Mesenchymal stem cell (in vitro differentiated cells and primary cell): ENCODE results near the gene CYSTM1.

Experiments used
- DNase-seq: peaks from one replicate; pipeline ENCODE4 v3.0.0-alpha.2; 2013
- H2AFZ ChIP-seq: one replicate; pipeline ENCODE4 v1.6.1; 2013; ENCODE audit warnings: low read depth, mild to moderate bottlenecking, control low read depth, inconsistent platforms, low read length, moderate library complexity
- H2AK5ac ChIP-seq: 2 replicates; pipeline ENCODE4 v1.6.1; 2013; ENCODE audit warnings: low read length, moderate library complexity, mild to moderate bottlenecking, inconsistent platforms; ENCODE audit not compliant: severe bottlenecking
- H2BK120ac ChIP-seq: one replicate; pipeline ENCODE4 v1.6.1; 2013; ENCODE audit warnings: low read depth, mild to moderate bottlenecking, inconsistent platforms, low read length, moderate library complexity
- H2BK12ac ChIP-seq, 2 experiments: one replicate each; pipeline ENCODE4 v1.6.1; 2013; ENCODE audit warnings: inconsistent platforms in 2 of 2, low read length in 2 of 2, mild to moderate bottlenecking in 2 of 2, moderate library complexity in 2 of 2, control low read depth in 1 of 2
- H2BK15ac ChIP-seq: one replicate; pipeline ENCODE4 v1.6.1; 2013; ENCODE audit warnings: mild to moderate bottlenecking, low read depth, inconsistent platforms; ENCODE audit not compliant: poor library complexity, severe bottlenecking
- H2BK5ac ChIP-seq: 2 replicates; pipeline ENCODE4 v1.6.1; 2013; ENCODE audit warnings: low read depth, mild to moderate bottlenecking, low read length, control low read depth, inconsistent platforms; ENCODE audit not compliant: poor library complexity, severe bottlenecking
- H3K14ac ChIP-seq, 2 experiments: one replicate each; pipeline ENCODE4 v1.6.1; 2013; ENCODE audit warnings: inconsistent platforms in 2 of 2, low read length in 2 of 2, control low read depth in 1 of 2, mild to moderate bottlenecking in 1 of 2, moderate library complexity in 1 of 2
- H3K18ac ChIP-seq, 2 experiments: one replicate each; pipeline ENCODE4 v1.6.1; 2013; ENCODE audit warnings: inconsistent platforms in 2 of 2, low read length in 2 of 2, control low read depth in 1 of 2, low read depth in 1 of 2, mild to moderate bottlenecking in 1 of 2
- H3K23ac ChIP-seq, 2 experiments: one replicate each; pipeline ENCODE4 v1.6.1; 2013; ENCODE audit warnings: inconsistent platforms in 2 of 2, low read length in 2 of 2, mild to moderate bottlenecking in 2 of 2, moderate library complexity in 2 of 2, control low read depth in 1 of 2
- H3K27ac ChIP-seq: 2 replicates; pipeline ENCODE4 v1.5.1; 2013; ENCODE audit warnings: mild to moderate bottlenecking, moderate library complexity, low read length, control low read depth, inconsistent platforms; ENCODE audit not compliant: poor library complexity, severe bottlenecking
- H3K27me3 ChIP-seq, 2 experiments: 2 replicates each; pipeline versions ENCODE4 v1.6.1 to v1.7.0; 2013; ENCODE audit warnings: low read length in 2 of 2, mild to moderate bottlenecking in 2 of 2, moderate library complexity in 2 of 2, control low read depth in 1 of 2, inconsistent platforms in 1 of 2; ENCODE audit not compliant: control insufficient read depth in 1 of 2, insufficient read depth in 1 of 2
- H3K36me3 ChIP-seq, 2 experiments: 2 replicates each; pipeline versions ENCODE4 v1.6.1 to v1.7.0; 2013; ENCODE audit warnings: low read length in 2 of 2, control low read depth in 1 of 2, inconsistent platforms in 1 of 2, low read depth in 1 of 2, mild to moderate bottlenecking in 1 of 2; ENCODE audit not compliant: insufficient read depth in 2 of 2, control insufficient read depth in 1 of 2
- H3K4ac ChIP-seq, 2 experiments: one replicate each; pipeline ENCODE4 v1.6.1; 2013; ENCODE audit warnings: inconsistent platforms in 2 of 2, low read length in 2 of 2, mild to moderate bottlenecking in 2 of 2, moderate library complexity in 2 of 2, control low read depth in 1 of 2, low read depth in 1 of 2
- H3K4me1 ChIP-seq: 2 replicates; pipeline ENCODE4 v1.6.1; 2013; ENCODE audit warnings: low read depth, low read length, control low read depth; ENCODE audit not compliant: control insufficient read depth, insufficient read depth
- H3K4me2 ChIP-seq: 2 replicates; pipeline ENCODE4 v1.6.1; 2013; ENCODE audit warnings: low read length, mild to moderate bottlenecking, inconsistent platforms; ENCODE audit not compliant: poor library complexity, severe bottlenecking
- H3K4me3 ChIP-seq, 2 experiments: 2 replicates each; pipeline versions ENCODE4 v1.5.1 to v1.7.0; 2013; ENCODE audit warnings: low read length in 2 of 2, mild to moderate bottlenecking in 2 of 2, control low read depth in 1 of 2, low read depth in 1 of 2; ENCODE audit not compliant: insufficient read depth in 1 of 2
- H3K79me1 ChIP-seq: replicated peaks from 2 replicates; pipeline ENCODE4 v1.6.1; 2013; ENCODE audit warnings: mild to moderate bottlenecking, control low read depth, low read length, inconsistent platforms; ENCODE audit not compliant: poor library complexity, severe bottlenecking
- H3K9ac ChIP-seq: 2 replicates; pipeline ENCODE4 v1.7.0; 2013; ENCODE audit warnings: mild to moderate bottlenecking, low read length, moderate library complexity
- H3K9me3 ChIP-seq: 2 replicates; pipeline ENCODE4 v1.7.0; 2013; ENCODE audit warnings: mild to moderate bottlenecking, low read length; ENCODE audit not compliant: control insufficient read depth
- H4K8ac ChIP-seq: one replicate; pipeline ENCODE4 v1.6.1; 2013; ENCODE audit warnings: inconsistent platforms, mild to moderate bottlenecking, low read length, moderate library complexity
- H4K91ac ChIP-seq: one replicate; pipeline ENCODE4 v1.6.1; 2013; ENCODE audit warnings: mild to moderate bottlenecking, low read length, inconsistent platforms
- WGBS: methylation state at CpG from one replicate; pipeline ENCODE4 v1.1.7; 2013; ENCODE audit warnings: mixed read lengths; 5-methylcytosine and 5-hydroxymethylcytosine counted together

CYSTM1 gene

DNA sequence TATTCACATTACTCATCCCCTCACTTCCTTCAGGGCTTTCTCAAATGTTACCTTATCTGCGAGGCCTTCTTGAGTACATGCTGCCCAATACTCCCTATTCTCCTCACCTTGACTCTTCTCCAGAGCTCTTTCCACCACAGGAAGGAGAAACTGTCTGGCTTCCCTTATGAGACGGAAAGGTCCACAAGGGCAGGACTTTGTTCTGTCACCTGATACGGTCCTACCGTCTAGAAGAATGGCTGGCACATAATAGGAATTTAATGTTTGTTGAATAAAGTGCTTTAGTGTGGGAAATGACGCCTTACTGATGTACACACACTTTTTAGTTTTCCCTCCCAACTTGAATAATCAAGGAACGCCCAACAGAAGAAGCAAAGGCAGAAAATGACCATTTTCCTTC is 75.4 kb downstream of the CYSTM1 start:
- Histone ChIP-seq H3K36me3 (peaks cover 17 to 42% of the 10 kb centered on the region in 2 experiments), H3K79me1 (peaks cover 26% of the 10 kb centered on the region), H4K8ac (no peak overlapping the region), H3K4ac (no peak overlapping the region), H2BK5ac (no peak overlapping the region), H3K14ac (no peak overlapping the region), H3K4me2 (no peak overlapping the region), H3K9me3 (no peaks in the 10 kb centered on the region), H3K18ac (no peak overlapping the region), H2BK120ac (no peak overlapping the region), H3K23ac (no peak overlapping the region), H3K4me3 (no peak overlapping the region), H2AFZ (no peak overlapping the region), H3K9ac (no peak overlapping the region), H3K4me1 (peaks cover 21% of the 10 kb centered on the region), H3K27me3 (no peaks in the 10 kb centered on the region), H2BK15ac (no peak overlapping the region), H2AK5ac (no peak overlapping the region), H3K27ac (no peak overlapping the region), H2BK12ac (no peak overlapping the region), H4K91ac (no peak overlapping the region)
- WGBS = 94% methylated on average over 4 of the region's 6 CpGs
- no peak for DNase-seq

DNA sequence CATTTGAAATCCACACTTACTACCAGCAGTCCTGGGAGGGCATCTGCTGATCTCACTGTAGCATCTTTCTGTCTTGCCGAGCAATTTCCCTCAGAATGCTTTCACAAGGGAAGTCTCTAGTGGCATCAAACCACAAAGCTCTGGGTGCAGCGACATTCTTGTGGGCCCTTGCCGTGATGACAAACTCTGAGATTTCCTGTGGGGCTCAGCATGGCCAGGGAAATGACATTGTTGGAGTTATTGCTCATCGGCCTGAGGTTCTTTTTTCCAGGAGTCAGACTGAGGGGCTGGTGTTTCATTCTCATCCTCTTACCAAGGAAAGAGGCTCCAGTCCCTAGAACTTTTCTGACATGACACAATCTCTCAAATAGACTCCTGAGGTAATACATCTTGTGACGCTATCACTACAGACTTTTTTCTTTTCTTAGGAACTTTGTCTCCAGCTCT is 76.6 kb downstream of the CYSTM1 start:
- Histone ChIP-seq H4K8ac (no peak overlapping the region), H2AFZ (no peak overlapping the region), H3K4me1 (peaks cover 15% of the 10 kb centered on the region), H2BK12ac (peak overlapping the region in 1 of 2 experiments; percentile 31), H3K27ac (peak overlapping the region; percentile 62), H3K9ac (peak overlapping the region; percentile 80), H3K79me1 (peaks cover 32% of the 10 kb centered on the region), H2BK5ac (no peak overlapping the region), H2BK120ac (no peak overlapping the region), H3K27me3 (no peaks in the 10 kb centered on the region), H3K36me3 (peaks cover 11 to 34% of the 10 kb centered on the region in 2 experiments), H3K14ac (no peak overlapping the region), H3K23ac (no peak overlapping the region), H3K4me3 (no peak overlapping the region), H2AK5ac (no peak overlapping the region), H3K18ac (peak overlapping the region in 1 of 2 experiments; percentile 48), H3K4me2 (peak overlapping the region; percentile 31), H3K9me3 (no peaks in the 10 kb centered on the region), H4K91ac (no peak overlapping the region), H3K4ac (no peak overlapping the region), H2BK15ac (no peak overlapping the region)
- WGBS = 1% methylated on average over 5 of the region's 5 CpGs
- DNase-seq = peak; percentile 98

DNA sequence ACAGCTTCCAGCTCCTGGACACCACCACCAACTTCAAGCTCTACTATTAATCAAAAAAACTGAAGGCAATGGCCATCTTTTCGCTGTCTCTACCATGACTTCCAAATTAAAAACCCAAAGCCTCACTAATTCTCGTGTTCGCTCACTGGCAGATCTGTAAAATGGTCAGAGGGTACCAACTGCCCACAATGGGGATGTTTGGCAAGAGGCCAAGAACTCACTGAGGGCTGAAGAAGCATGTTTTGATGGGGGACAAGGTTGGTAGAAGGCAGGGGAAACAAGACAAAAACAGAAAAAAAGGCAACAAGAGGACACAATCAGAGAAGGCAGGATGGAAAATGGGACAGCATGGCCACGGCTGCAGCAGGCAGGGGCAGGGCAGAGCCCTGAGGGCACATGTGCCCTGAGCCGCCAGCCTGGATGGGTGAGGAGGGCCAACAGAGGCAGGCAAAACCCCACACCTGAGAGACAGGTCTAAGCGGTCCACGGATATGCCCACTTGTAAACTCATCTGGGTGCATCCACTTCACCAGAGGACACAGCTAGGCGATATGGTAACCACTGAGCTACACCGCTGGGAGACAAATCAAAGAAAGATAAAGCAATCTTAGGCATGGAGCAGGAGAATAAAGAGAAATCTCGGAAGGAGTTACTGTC is 77.6 kb downstream of the CYSTM1 start:
- H2AK5ac ChIP-seq = peak overlapping the region; percentile 38
- H3K23ac ChIP-seq = no peak overlapping the region
- peak overlapping the region; percentile 80 for H3K9ac ChIP-seq
- peak overlapping the region; percentile 13 to 30 for H3K18ac ChIP-seq
- H3K27me3 ChIP-seq = no peaks in the 10 kb centered on the region
- no peak overlapping the region for H2AFZ ChIP-seq
- H3K9me3 ChIP-seq = no peaks in the 10 kb centered on the region
- no peak overlapping the region for H4K91ac ChIP-seq
- peak overlapping the region; percentile 41 for H3K27ac ChIP-seq
- 99% methylated on average over 9 of the region's 10 CpGs for WGBS
- H2BK15ac ChIP-seq = no peak overlapping the region
- peak overlapping the region; percentile 27 for H2BK120ac ChIP-seq
- peaks cover 11 to 34% of the 10 kb centered on the region in 2 experiments for H3K36me3 ChIP-seq
- peaks cover 9% of the 10 kb centered on the region for H3K4me1 ChIP-seq
- no peak overlapping the region for H2BK5ac ChIP-seq
- no peak overlapping the region for H3K4ac ChIP-seq
- peak overlapping the region in 1 of 2 experiments; percentile 19 for H3K14ac ChIP-seq
- no peak for DNase-seq
- H3K4me2 ChIP-seq = no peak overlapping the region
- H3K4me3 ChIP-seq = no peak overlapping the region
- no peak overlapping the region for H4K8ac ChIP-seq
- H2BK12ac ChIP-seq = peak overlapping the region; percentile 28 to 75
- H3K79me1 ChIP-seq = peaks cover 35% of the 10 kb centered on the region

DNA sequence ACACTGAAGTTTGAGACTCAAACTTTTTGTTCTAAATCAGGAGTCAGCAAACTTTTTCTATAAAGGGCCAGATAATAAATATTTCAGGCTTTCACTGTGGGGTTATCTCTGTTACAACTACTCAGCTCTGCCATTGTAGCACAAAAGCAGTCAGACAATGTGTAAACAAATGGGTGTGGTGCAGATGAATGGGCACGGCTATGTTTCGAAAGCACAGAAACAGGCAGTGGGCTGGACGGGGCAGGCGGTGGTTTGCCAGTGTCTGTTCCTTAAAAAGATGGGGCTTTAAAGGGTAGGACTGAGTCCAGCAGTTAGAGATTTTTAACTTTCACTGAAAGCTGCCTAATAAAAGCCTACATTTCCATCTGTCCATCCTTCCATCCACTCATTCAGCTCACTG is 79.0 kb downstream of the CYSTM1 start:
- Histone ChIP-seq H2AK5ac (no peak overlapping the region), H2BK120ac (no peak overlapping the region), H3K4me1 (peaks cover 9% of the 10 kb centered on the region), H3K23ac (no peak overlapping the region), H3K9ac (no peak overlapping the region), H2BK12ac (no peak overlapping the region), H4K91ac (no peak overlapping the region), H3K18ac (no peak overlapping the region), H3K36me3 (peaks cover 11 to 31% of the 10 kb centered on the region in 2 experiments), H2BK15ac (no peak overlapping the region), H2AFZ (no peak overlapping the region), H3K14ac (no peak overlapping the region), H3K9me3 (no peaks in the 10 kb centered on the region), H3K27ac (no peak overlapping the region), H2BK5ac (no peak overlapping the region), H3K79me1 (peaks cover 32% of the 10 kb centered on the region), H4K8ac (no peak overlapping the region), H3K4me2 (no peak overlapping the region), H3K27me3 (no peaks in the 10 kb centered on the region), H3K4me3 (no peak overlapping the region), H3K4ac (no peak overlapping the region)
- peak; percentile 44 for DNase-seq
- 14% methylated on average over 3 of the region's 4 CpGs for WGBS
